HG03378 (cell line): ENCODE results near the gene PAX5.

Experiments used
- ATAC-seq: cut with Tn5 transposase; IDR thresholded peaks from one replicate; pipeline ENCODE4 v1.9.1; 2021; ENCODE audit warnings: mild to moderate bottlenecking, moderate library complexity; ENCODE audit not compliant: unreplicated experiment

Gene PAX5

DNA sequence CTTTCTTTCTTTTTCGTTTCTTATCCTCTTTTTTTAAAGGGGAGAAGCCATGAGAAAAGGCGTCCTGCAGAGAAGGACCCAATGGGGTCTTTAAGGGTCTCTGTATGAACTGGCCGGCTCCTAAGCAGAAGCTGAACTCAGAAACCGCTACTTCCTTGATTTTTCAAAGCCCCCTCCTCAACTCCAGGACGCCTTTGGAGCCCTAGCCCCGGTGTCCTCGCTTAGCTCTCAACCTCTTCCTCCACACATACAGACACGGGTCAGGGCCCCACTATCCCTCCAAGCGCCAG is 8.3 kb downstream of the PAX5 start:
- no peak for ATAC-seq

DNA sequence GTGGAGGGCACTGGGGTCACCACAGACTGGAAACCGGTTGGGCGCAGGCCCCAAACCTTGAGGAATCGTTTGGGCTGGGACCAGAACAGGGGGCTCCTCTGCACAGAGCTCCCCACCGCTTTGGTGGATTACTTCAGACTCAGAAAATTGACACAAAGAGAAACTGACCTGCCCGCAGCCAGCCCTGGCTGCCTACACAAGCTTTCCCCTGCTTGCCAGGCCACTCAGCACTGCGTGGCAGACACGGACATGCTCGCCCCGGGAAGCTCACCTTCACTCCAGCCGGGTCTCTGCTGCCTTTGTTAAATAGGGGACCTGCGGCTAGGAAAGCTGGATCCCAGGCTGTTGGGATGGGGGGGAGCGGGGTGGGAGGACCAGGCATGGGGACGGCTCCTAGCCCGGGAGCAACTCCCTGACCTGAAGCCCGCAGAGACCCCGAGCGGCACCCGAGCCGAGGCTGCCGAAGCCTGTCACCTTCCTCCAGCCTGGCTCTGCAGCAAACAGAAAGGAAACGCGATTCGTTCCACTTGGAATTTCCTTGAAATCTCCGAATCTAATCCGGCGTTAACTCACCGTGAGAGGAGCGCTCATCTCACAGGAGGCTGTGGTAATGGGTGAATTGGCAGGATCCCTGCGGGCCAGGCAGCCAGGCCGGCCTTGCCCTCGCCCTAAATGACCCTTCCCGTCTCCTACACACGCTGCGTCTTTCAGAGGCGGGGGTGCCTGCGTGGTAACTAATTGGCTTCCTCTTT is 8.8 kb downstream of the PAX5 start:
- no peak for ATAC-seq

DNA sequence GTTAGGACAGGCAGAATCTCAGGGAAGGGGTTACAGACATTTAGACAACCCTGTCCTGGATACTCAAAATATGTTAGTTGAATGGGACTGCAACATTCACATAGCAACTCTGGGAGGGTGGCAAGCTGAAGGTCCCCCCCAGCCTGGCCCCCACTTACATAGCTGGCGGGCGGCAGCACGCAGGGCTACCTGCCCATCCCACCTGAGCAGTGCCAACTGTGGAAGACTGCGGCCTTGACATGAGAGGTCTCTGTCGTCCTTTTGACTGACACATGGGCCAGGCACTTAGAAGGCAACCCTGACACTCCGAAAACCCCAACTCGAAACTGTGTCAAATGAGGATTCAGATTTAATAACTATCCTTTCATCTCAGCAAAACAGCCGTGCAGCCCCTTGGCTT is 16.5 kb downstream of the PAX5 start:
- no peak for ATAC-seq

DNA sequence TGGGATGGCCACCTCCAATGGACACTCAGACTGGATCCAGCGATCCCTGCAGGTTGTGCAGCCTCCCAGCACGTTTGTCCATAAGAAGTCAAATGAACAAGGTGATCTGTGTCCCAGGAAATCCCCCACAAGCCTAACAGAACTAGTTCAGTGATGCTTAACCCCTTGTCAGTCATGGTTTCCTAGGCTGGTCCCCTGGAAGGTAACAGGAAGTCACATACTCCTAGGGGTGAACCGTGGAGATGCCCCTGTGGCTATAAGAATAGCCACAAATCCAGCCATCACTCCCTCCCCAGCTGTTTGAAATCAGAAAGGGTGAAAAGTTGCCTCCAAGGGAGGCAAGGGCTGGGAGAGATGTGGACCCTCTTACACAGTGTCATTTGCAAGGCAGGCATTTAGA is 22.5 kb downstream of the PAX5 start:
- no peak for ATAC-seq

DNA sequence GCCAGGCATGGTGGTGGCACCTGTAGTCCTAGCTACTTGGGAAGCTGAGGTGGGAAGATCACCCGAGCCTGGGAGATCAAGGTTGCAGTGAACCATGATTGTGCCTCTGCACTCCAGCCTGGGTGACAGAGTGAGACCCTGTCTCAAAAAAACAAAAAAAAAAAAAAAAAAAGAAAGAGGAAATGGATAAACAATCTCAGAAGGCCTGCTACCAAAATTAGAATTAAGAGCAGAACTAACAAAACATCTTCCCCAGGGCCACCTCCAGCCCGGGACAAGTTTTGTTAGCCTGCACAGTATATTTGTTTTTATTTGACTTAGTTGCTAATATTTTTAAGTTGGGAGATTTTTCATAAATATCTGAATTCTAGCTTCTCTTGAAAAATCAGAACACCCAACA is 23.1 kb downstream of the PAX5 start:
- ATAC-seq = no peak

DNA sequence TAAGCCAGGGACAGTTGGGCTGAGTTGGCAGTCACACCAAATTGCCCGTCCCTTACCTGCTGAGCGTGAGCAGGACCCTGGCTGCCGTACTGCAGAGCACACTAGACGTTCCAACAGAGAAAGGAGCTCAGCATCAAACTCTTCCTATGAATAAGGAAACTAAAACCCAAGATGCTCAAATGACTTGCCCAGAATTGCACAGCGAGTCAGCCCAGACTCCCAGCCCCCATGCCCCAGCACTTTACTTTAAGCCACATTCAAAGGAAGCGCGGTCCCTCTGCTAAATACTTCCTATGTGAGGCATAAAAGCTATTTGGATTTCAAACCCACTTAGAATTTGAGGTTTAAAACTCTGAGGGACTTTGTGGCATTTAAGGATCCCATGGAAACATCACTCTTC is 23.9 kb downstream of the PAX5 start:
- ATAC-seq = no peak

DNA sequence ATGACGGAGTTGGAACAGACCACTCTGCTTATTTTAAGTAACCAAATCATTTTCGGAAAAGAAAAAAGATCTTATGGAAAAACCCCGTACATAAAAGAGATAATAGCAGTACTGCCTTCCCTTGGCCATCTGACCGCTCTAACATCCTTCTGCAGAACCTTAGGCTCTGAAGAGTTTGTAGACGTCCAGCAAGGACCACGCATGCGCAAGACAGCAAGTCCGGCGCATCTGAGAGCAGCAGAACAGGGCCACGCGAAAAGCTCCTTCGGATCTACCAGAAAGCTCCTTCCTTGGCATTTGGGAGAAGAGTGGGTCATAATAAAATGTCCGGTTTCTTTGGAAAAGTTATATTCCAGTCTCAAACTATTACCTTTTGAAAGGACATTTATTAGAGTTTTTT is 26.8 kb downstream of the PAX5 start:
- no peak for ATAC-seq

DNA sequence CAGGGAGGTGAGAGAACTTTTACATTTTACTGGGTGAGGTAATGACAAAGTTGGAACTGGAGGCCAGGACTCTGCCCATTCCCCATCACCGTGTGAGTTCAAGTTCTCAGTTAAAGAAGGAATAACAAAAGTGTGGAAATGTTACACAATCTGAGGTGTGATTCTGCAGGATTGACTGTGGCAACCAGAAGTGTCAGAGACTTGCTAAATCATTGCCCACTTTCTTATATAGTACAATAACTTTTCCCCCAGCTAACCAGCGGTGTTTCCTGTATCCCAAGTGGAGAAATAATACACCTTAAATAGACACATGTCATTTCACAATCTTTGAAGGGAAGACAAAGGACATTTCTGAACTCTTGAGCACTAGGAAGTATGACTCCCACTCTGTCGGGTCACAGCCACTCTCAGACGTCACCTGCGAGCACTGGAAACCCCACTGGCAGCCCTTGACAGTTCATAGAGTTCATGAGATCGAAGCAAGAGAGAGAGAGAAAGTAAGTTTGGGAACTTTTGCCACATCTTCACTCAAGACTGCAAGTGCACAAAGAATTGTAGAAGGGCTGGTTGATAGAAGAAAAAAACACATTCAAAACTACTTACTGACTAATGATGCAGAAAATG is 28.4 kb downstream of the PAX5 start:
- no peak for ATAC-seq

DNA sequence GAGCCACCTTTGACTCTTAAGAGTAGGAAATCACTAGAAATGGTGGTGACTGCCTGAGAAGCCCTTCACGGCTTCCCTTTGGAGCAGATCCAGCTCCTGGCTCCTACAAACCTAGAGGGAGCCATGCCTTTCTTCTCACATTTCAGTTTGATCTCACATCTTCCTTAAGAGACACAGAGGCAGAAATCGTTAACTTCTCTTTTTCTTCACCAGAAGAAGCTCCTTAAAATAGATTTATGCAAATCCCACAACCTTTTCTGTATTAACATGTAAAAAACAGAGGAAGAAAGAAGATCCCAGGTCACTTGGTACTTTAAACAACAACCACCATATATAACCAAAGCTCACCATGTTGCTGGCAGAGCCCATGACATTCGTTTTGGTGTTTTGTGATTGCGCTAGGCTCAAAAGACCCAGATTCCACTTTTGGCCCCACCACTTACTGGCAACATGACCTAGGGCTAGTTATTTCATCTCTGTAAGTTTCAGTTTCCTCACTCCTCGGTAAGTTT is 29.6 kb downstream of the PAX5 start:
- peak; percentile 35 for ATAC-seq

DNA sequence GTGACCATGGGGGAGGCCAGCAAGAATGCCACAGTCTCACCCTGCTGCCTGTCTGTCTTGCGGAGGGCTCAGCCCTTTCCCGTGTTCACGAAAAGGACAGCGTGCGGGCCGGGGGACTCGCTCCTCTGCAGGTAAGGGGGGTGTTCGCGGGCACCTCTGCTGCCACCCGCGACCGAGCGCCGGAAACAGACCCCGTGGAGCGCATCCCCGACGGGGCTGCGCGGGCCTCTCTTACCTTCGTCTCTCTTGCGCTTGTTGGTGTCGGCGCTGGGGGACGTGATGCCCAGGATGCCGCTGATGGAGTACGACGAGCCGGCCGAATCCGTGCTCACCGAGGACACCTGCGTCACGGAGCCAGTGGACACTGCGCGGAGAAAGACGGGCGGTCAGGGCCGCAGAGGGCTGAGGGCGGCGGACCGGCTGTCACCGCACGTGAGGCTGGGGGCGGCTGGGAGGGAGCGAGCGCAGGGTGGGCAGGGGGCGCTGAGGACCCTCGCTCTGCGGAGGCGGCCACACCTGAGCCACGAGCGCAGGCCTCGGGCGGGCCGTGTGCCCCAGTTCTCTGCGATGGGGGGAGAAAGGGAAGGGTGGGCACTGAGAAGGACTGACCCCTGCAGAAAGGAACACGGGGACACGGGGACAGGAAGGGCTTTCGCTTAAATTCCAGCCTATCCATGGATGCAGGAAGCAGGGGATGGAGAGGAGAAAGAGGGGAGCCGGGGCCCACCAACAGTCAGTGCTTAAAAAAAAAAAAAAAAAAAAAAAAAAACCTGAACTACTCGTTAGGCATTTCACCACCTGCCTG is 31.5 kb downstream of the PAX5 start:
- no peak for ATAC-seq

DNA sequence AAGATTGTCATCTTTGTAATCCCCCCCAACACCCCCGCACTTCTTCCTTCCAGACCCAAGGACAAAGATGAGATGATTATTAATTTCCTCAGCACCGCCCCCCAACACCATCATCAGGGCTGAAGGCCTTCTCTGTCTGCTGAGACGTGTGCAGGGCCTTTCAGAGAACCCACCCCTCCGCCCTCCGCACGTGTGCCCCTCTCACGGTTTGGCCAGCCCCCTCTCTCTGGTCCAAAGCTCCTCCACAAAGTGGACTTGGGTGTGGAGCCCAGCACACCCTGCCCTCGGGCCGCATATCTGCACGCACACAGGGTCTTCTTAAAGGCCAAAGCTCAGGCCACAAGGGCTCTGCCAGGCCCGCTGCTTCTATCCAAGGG is 32.0 kb downstream of the PAX5 start:
- ATAC-seq = no peak

DNA sequence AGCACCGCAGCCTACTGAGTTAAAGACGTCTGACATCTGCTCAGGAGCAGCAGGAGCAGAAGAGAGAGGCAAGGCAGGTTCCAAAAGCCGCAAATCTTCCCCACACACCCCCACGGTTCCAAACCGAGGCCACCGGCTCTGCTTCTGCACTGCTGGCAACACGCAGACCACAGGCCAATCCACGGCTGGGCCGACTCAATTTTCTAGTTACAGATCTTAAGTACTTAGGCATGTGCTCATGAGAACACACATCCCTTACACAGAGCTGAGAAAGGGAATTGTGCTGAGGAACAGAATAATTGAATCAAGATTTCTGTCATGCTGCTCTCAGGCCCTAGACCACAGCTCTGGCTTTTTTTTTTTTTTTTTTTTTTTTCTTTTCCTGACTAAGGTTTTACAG is 32.6 kb downstream of the PAX5 start:
- no peak for ATAC-seq

DNA sequence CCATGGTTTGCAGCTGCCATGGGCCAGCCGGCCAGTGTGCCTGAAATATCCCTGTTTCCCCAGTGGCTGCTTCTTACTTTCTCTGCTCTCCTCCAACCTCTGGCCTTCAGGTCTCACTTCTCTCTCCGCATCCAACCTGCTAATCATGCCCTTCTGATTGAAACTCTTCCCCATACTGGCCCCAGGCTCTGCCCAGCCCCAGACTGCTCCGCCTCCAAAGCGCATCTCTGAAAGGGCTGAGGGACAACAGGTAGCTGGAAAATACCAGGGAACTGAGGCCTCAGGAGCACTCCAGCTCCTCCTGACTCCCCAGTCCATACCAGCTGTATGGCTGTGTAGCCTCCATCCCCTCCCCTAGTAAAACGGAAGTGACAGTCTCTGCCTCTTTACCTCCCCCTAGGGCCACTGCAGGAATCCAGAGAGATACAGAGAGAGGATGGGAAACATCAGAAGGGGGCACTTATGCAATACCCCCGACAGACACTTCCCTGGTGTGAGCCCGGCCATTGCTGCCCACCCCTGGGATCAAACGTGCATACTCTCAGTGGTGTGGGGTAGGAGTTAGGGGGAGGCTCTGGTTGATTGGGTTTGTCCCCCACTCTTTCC is 34.2 kb downstream of the PAX5 start:
- no peak for ATAC-seq

DNA sequence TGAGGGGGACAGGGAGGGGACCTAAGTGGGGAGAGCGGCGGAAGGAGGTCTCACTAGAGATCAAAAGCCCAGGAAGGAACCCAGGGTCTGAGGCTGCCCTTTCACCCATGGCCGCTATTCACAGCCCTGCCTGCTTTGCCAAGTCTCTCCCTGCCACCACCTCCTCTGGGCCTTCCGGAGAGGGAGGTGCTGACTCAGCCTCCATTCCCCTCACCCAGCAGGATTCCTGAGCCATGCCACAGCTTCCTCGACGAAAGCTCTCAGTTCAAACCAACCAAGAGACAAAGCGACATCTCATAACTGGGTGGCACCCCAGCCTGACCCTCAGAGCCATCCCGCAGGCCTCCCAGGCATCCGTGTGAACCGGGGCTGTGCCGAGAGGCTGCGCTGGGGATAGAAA is 36.7 kb downstream of the PAX5 start:
- ATAC-seq = no peak

DNA sequence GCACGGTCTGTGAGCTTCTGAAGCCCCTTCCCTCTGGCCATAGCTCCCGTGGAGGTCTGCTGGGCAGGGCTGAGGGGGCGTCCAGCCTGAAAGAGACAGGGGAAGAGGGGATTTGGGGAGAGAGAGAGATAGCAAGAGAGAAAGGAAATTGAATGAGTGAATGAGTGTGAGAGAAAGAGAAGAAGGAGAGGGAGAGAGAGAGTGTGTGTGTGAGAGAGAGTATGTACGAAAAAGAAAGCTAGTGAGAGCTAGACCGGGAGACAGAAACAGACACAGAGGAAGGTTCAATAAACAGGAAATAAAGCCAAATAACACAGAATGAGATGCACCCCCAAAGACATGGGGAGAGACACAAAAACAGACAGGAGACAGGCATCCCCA is 37.4 kb downstream of the PAX5 start:
- no peak for ATAC-seq

DNA sequence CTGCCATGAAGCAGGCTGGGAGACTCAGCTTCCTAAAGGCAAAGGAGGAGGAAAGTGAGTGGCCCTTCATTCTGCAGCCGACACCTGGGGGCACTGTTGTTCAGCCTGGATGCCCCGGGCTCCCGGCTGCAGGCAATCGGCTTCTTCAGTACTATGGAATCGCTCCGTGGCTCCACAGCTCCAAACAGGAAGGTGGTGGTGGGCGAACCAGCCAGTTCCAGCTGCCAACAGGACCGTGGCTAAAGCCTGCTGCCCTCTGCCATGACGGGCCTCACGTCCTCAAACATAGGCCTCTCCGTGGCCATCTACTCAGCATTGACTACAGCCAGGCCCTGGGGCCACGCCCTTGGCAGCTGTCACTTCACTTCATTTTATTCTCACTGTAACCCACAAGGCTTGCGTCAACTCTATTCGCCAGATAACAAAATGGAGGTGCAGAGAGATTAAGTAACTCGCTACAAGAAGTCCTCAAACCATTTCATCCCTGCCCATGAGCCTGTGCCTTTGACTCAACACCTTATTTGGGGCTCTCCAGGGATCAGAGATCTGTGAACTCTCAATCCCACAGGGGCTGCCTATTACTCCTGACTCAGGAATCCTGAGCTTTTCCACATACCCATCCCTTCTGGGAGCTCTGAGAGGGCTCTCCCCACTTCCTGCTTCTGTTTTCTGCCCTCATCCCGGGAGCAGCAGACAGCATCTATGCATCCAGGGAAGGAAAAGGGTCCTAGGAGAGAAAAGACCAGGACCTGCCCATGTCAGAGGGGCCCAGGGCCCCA is 38.0 kb downstream of the PAX5 start:
- peak; percentile 35 for ATAC-seq

DNA sequence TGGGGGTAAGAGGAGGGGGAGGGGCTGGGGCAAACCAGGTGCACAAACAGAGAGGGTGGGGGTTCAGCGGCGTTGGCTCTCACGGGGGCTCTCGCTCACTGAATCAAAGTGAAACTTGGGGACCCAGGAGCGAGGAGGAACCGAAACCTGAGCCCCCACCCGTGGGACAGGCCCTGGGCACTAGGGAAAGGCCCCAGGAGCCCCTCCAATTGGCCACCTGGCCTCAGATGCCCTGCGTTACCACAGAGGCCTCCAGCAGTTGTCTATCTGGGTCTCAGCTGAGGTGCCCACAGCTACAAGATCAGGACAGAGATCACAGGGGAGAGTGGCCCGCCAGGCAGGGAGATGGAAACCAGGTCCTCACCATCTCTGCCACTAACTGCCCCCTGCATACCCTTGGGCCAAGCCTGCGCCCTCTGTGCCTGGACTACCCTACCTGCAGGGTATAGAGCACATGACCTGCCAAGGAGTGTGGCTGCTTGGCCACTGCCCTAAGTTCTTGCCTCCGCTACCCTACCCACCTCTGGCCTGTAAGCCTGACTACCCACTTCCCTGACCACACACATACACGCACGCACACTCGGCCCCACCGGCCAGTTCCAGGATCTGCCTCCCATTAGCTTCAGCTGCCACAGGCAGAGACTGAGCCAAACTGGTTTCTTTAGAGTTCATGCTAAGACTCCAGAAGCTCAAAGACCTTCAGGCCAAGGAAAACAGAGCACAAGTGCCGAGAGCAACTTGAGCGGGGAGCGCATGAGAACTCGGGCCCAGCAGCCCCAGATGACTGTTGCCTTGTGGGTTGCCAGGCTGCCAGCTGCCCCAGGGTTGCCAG is 39.9 kb downstream of the PAX5 start:
- peak; percentile 51 for ATAC-seq

DNA sequence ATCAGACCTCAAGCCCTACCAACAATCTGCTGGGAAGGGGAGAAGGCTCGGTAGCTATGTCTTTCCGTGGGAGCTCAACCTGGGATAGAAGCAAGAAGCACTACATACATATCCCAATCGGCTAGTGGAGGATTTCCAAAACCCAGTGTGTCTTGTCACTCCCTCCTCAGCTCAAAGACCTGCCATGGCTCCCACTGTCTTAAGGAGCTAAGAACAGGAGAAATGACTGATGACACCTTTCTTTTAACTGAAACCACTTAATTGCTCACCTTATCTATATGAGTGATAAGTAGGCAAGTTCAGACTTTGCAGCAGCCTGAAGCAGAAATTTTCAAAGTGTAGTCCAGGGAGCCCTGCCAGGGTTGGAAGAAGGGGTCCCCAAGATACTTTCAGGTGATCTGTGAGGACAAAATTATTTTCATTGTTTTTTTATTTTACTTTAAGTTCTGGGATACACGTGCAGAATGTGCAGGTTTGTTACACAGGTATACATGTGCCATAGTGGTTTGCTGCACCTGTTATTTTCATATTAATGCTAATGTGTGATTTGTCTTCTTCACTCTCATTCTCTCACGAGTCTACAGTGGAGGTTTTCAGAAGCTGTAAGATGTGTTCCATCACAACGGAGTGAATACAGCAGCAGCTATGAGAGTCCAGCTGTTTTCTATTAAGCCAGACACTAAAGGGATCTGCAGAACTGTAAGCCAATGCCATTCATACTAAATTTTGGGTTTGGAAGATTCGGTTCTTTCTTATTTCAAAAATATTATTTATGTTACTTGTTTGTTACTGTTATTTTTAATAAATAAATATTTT is 41.4 kb downstream of the PAX5 start:
- ATAC-seq = no peak

DNA sequence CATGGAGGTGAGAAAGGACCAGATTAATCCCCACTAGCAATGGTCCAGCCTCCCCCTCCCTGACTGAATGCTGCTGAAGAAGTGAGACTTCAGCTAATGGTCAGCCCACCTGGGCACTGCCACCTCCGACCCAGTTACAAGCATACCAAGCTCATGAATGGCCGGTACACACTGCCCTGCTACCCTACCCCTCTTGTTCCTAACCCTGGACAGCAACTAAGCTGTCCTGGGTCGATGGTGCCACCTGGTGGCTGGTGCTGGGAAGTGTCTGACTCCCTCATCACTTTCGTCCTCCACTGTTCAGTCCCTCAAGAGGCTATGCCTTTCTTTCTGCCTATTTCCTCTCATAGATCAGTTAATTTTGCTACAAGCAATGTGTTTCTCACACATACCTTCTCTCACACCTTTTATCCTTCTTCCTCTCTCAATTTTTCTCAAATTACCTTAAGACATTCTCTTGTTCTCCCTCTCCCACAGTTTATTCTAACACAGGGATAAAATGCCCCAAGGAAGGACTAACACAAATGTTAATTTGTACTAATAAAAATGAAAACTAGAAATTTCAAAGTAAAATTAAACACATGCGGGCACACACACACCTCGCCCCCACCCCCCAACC is 42.4 kb downstream of the PAX5 start:
- no peak for ATAC-seq
